ENCODE measurements around the gene TMSB4X. TPM values are rescaled to one million over a fixed set of nuclear protein-coding genes. Genes with fewer than 3 reads are reported as not detected.
"Not testable (repeated sequence)": the region's sequence is repeated elsewhere in the genome, so short reads cannot be mapped to it uniquely, and the experiment has no call there.

The TMSB4X gene
- total and polyA plus RNA-seq, 2 of the 13 experiments (the other 11 are each of a cell fraction or from before 2014, with no cell fraction given), result 10.5 to 29.6 TPM

GRCh38 chrX:12962041-12962504 lies 12.8 kb upstream of the TMSB4X start:
- no peaks in the 10 kb centered on the region for H3K4me1 ChIP-seq (ENCODE audit: insufficient read depth, low read length)
- no peak for FAIRE-seq
- intact Hi-C loops (cut with micrococcal nuclease; ENCODE audit: unreplicated experiment), result no loop called here
- H2AFZ ChIP-seq (ENCODE audit: low read length), result no peak overlapping the region
- no peaks in the 10 kb centered on the region for H3K27me3 ChIP-seq (ENCODE audit: control insufficient read depth in 1 of 2, insufficient read depth in 2 of 2, low read length in 2 of 2)
- BruUV-seq (replicated peaks), result no TSS peak
- no peak for DNase-seq (ENCODE audit: low spot score)
- ChIA-PET CTCF (ENCODE audit: low intra/inter-chr PET ratio, low total read pairs) (no interaction called here), POLR2A (no interaction called here)
- no peak overlapping the region for H3K4me3 ChIP-seq (replicated peaks in 1 of 3; ENCODE audit: insufficient read depth in 1 of 3, low read depth in 2 of 3, low read length in 3 of 3)
- no peak overlapping the region for H3K27ac ChIP-seq (ENCODE audit: extremely low read length, insufficient read depth, low read length)
- in situ Hi-C loops (cut with HindIII; ENCODE audit: extremely low pct_ligation_motif_present, low pct_unique_long_range_greater_than_20kb), result no loop called here
- no peaks in the 10 kb centered on the region for H3K79me2 ChIP-seq (ENCODE audit: insufficient read depth, low read length)
- no peaks in the 10 kb centered on the region for H4K20me1 ChIP-seq (ENCODE audit: insufficient read depth, low read length)
- H3K36me3 ChIP-seq (replicated peaks in 1 of 2; ENCODE audit: control insufficient read depth in 1 of 2, insufficient read depth in 2 of 2, low read length in 2 of 2), result no peaks in the 10 kb centered on the region
- WGBS (ENCODE audit: low lambda C conversion rate), result no CpG with 5 or more reads among the region's 4 CpGs
- no peak for ATAC-seq
- TF ChIP-seq ZZZ3 (CRISPR knock-in tag; IDR thresholded peaks at IDR 0.05; ENCODE audit: borderline replicate concordance) (no peak), NR2F6 (IDR thresholded peaks at IDR 0.05) (no peak), NR2F6 (CRISPR knock-in tag; IDR thresholded peaks at IDR 0.05) (no peak), PAF1 (CRISPR knock-in tag; IDR thresholded peaks at IDR 0.05) (no peak), ZNF17 (CRISPR knock-in tag; IDR thresholded peaks at IDR 0.05) (no peak), ZNF710 (CRISPR knock-in tag; IDR thresholded peaks at IDR 0.05; ENCODE audit: borderline replicate concordance) (no peak), ZNF607 (CRISPR knock-in tag; IDR thresholded peaks at IDR 0.05; ENCODE audit: borderline replicate concordance) (no peak), ATM (IDR thresholded peaks at IDR 0.05; ENCODE audit: borderline replicate concordance) (no peak), THAP11 (CRISPR knock-in tag; IDR thresholded peaks at IDR 0.05) (no peak)
- H3K9ac ChIP-seq (ENCODE audit: insufficient read depth, low read depth, low read length), result no peak overlapping the region
- H3K9me3 ChIP-seq (ENCODE audit: low read length), result no peaks in the 10 kb centered on the region
- H3K4me2 ChIP-seq (ENCODE audit: low read depth, low read length), result no peak overlapping the region

- intact Hi-C loops (cut with micrococcal nuclease; ENCODE audit: unreplicated experiment); FAIRE-seq; H3K27ac ChIP-seq (ENCODE audit: extremely low read length, insufficient read depth, low read length); H3K9me3 ChIP-seq (ENCODE audit: low read length); H3K4me3 ChIP-seq (replicated peaks in 1 of 3; ENCODE audit: insufficient read depth in 1 of 3, low read depth in 2 of 3, low read length in 3 of 3); DNase-seq (ENCODE audit: low spot score); H3K79me2 ChIP-seq (ENCODE audit: insufficient read depth, low read length); H4K20me1 ChIP-seq (ENCODE audit: insufficient read depth, low read length); H3K36me3 ChIP-seq (replicated peaks in 1 of 2; ENCODE audit: control insufficient read depth in 1 of 2, insufficient read depth in 2 of 2, low read length in 2 of 2); ATAC-seq; BruUV-seq (replicated peaks); in situ Hi-C loops (cut with HindIII; ENCODE audit: extremely low pct_ligation_motif_present, low pct_unique_long_range_greater_than_20kb); H3K9ac ChIP-seq (ENCODE audit: insufficient read depth, low read depth, low read length); POLR2A ChIA-PET; H3K4me2 ChIP-seq (ENCODE audit: low read depth, low read length); H3K27me3 ChIP-seq (ENCODE audit: control insufficient read depth in 1 of 2, insufficient read depth in 2 of 2, low read length in 2 of 2); H3K4me1 ChIP-seq (ENCODE audit: insufficient read depth, low read length); CTCF ChIA-PET (ENCODE audit: low intra/inter-chr PET ratio, low total read pairs); H2AFZ ChIP-seq (ENCODE audit: low read length): not testable (repeated sequence)
- 80% methylated on average over 1 of the region's 52 CpGs for WGBS (ENCODE audit: low lambda C conversion rate)
These were observed 11.6 kb upstream of the TMSB4X start for GRCh38 chrX:12963210-12963850.
